GM12873 (cell line): ENCODE measurements around the gene IFNAR1.

ENCODE experiments used
- CTCF ChIP-seq: IDR thresholded peaks from 2 replicates; pipeline ENCODE4 v1.5.1; 2012; ENCODE audit warnings: low read depth, mild to moderate bottlenecking, moderate library complexity, low read length, control low read depth; ENCODE audit not compliant: insufficient read depth; ENCODE audit errors: missing control alignments

The IFNAR1 gene

GRCh38 chr21:33406493-33406892 is 81.7 kb downstream of the IFNAR1 start:
- TF ChIP-seq CTCF: no peak
